ENCODE results near the gene SLC22A6.

Gene SLC22A6, protein sequence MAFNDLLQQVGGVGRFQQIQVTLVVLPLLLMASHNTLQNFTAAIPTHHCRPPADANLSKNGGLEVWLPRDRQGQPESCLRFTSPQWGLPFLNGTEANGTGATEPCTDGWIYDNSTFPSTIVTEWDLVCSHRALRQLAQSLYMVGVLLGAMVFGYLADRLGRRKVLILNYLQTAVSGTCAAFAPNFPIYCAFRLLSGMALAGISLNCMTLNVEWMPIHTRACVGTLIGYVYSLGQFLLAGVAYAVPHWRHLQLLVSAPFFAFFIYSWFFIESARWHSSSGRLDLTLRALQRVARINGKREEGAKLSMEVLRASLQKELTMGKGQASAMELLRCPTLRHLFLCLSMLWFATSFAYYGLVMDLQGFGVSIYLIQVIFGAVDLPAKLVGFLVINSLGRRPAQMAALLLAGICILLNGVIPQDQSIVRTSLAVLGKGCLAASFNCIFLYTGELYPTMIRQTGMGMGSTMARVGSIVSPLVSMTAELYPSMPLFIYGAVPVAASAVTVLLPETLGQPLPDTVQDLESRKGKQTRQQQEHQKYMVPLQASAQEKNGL

DNA sequence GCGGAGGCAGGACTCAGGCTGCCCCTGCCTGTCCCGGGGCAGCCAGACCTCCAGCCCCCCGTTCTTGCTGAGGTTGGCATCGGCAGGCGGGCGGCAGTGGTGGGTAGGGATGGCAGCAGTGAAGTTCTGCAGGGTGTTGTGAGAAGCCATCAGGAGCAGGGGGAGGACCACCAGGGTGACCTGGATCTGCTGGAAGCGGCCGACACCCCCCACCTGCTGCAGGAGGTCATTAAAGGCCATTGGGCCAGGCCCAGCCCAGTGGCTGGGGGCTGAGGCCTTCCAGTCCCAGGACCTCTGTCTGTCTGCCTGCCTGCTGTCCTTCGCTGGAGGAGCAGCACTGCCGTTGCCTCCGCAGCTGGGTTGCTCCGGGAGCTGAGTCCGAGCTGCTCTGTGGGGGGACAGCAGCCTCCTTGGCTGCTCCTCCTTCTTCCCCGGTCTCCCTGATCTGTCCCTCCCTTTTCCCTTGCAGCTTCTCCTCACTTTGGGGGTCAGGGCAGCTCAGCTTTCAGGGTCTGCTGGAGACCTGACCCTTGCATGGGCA is at the start of gene SLC22A6:
TSS of gene SLC22A6 (minus strand) at position 517 of the 541 bp plus-strand sequence. CDS start at position 240, 277 bp downstream.
- no peak for DNase-seq (ENCODE audit: low read depth)

DNA sequence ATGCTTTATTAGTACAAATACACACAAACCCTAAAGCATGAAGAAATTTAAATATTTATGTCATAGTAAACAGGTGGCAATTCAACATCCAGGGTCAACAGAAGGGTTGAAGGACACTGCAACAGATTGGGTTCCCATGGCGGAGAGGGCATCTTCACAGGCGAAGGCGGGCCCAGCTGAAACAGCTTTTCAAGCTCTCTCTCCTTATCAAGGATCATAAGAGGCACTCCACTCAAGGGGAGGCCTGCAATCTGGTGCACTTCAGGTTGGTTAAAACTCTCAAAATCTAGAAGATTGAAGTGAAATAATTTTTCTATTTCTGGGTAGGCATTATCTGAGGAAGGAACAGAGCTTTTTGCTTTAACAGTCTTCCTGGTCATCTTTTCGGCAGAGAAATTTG is 47.7 kb upstream of the SLC22A6 start:
- DNase-seq (ENCODE audit: low read depth), result no peak

DNA sequence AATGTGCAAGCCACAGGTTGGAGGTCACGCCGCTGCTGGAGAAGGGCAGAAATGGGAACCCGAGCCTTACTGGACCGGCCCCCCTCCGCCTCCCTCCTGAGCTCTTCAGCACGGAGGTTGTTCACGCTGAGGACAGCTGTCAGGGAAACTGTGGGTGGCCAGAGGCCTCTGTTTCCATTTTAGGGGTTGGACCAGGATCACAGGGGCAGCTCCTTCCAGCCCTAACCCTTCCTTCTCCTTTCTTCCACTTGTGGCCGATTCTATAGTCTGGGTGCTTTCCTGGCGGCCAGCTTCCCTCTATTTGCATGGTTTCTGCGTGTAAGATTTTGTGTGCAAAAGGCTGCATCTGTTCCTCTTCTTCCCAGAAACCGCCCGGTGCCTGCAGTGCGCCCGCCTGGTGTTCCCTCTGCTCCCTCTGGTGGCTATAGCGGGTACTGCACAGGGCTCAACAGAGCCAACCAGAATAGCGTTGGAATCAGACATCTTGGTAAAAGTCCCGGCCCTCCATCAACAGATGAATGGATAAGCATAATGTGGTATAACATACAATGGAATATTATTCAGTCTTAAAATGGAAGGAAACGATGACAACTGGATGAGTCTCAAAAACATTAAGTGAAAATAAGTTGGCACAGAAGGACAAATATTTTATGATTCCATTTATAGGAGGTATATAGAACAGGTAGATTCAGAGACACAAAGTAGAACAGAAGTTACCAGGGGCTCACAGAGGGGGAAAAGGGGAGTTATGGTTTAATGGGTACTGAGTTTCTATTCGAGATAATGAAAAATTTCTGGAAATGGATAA is 39.3 kb upstream of the SLC22A6 start:
- peak; percentile 80 for DNase-seq (ENCODE audit: low read depth)

DNA sequence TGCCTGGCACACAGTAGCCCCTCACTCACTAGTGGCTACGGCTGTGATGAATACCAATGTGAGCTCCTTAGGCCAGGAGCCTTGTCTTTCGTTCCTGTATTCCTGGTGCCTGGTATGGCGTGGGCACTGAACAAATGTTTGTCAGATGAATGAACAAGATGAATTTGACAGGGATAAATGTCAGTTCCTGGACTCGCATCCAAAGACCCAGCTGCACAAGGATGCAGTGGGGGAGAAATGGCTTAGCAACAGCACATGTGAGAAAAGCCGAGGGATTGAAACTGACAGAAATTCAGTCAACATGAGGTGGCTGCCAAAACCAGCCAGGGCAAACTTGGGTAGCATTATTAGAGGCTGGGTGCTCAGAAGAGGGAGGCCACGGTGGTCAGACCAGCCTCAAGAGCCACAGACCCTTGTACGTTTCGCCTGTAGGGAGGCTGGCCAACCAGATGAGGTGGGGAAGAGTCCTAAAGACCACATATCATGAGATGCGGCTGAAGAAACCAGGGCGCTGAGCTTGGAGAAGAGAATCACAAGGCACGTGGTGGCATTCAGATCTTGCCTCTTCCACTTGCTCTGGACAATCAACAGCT is 38.6 kb upstream of the SLC22A6 start:
- no peak for DNase-seq (ENCODE audit: low read depth)

DNA sequence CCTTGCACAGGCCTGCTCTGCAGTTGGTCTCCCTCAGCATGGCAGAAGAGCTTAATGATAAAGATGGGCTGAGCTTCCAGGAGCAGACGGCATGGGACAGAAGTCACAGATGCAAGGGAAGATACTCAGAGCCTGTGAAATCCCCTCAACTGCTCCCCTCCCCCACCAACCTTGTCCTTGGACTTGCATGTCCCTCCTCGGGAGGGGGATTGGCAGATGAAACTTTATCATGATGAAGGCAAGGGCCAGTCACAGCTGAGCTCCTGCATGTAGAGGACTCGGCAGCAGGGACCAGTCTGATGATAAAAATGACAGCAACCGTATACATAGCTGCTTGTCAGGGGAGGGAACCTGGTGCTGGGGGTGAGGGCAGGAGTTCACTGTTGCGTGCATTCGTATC is 37.7 kb upstream of the SLC22A6 start:
- no peak for DNase-seq (ENCODE audit: low read depth)

DNA sequence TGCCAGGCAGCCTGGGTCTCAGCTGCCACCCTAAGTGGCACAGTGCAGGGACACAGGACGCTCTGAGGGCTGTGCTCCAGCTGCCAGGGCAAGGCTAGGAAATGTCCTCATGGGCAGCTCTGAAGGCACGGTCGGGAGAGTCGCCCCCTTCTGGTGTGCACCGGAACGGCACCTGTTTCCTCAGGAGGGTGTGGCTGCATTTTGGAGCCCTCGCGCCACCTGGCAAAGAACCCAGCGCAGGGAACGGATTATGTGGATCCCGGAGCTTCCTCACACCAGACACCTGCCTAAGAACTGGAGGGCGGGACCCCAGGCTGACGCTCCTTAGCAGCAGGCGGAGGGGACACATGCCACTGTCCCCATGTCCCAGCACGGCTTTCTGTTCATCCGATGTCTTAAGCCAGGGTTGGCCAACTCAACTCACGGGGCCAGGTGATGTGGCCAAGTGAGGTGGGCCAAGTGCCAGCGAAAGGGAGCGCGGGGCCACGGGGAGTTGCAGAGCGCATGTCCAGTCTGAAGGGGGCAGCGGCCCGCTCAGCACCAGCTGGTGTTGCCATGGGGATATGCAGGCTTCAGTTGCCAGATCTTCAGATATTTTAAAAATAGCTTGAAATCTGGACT is 36.0 kb upstream of the SLC22A6 start:
- DNase-seq (ENCODE audit: low read depth), result no peak

DNA sequence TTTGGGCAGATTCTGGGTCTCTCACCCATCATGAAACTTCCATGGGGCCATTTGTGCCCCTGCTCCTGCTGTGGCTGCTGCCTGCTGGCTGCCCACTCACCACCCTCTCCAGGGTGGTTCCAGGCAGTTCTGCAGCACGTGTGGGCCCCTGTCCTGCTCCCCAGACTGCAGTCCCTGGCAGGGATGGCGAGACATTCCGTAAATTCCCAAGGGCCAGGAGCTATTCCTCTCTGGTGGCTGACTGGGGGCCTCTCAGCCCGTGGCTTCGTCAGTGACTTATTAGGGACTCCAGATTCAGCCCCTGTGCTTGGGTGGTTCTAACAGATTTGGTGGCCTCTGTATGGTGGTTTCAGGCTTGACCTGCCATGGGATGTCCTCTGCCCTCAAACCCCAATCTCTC is 34.7 kb upstream of the SLC22A6 start:
- no peak for DNase-seq (ENCODE audit: low read depth)

DNA sequence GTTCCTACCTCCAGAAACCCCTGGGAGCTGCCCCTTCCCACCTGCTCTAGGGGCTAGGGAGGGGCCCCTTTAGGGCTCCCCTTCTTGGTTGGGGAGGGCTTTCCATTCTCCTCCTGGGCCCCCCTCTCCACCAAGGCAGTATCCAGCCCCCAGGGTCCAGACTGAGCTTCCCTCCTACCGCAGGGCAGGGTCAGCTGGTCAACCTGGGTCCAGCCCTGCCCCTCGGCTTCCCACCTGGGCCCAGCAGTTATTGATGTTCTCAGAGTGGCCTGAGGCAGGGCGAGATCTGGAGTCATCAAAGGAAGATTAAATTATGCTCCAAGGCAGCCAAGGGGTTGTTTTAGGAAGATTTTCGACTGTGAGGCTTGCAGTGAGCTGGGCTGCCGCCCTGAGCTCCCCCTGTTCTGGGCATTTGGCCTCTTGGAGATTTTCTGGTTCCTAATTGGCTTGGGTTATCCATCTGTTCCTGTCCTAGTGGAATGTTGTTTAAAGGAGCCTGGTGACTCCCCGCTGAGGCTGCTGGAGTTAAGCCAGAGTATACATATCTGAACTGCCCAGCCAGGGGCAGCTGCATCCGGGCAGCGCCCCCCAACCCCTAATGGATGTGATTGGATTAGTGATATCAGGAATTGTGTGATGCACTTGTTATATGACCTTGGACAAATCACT is 32.7 kb upstream of the SLC22A6 start:
- DNase-seq (ENCODE audit: low read depth), result no peak

DNA sequence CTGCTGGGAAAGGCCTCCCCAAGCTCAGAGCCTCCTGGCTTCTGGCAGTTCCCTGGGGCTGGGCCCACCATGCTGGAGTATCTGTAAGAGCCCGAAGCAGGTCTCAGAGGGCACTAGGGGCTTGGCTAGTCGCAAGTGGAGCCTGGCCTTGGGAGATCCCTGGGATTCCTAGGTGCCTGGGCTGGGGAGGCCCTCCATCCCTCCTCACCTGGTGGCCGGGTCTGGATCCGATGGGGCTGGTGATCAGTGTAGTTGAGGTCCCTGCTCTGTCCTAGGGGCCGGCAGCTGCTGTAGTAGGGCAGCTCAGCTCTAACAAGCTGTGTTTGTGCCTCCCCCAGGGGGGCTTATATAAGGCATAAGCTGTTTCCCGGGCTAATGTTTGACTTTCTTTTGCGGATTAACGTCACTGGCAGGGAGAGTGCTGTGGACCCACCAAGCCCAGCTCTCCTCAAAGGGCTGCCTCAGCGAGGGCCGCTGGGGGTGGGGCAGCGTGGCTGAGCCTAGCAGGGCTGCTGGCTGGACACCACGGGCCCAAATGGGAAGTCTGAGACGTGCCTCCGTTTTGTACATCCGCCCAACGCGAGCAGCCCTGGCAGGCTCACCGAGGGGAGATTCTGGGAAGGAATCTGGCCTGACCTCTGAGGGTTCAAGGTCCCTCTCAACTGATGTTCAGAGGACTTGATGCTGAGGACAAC is 30.9 kb upstream of the SLC22A6 start, which contains the start of gene SLC22A8:
TSS of gene SLC22A8 (minus strand) at position 321 of the 695 bp plus-strand sequence. CDS start 883 bp downstream, outside the sequence.
- no peak for DNase-seq (ENCODE audit: low read depth)

DNA sequence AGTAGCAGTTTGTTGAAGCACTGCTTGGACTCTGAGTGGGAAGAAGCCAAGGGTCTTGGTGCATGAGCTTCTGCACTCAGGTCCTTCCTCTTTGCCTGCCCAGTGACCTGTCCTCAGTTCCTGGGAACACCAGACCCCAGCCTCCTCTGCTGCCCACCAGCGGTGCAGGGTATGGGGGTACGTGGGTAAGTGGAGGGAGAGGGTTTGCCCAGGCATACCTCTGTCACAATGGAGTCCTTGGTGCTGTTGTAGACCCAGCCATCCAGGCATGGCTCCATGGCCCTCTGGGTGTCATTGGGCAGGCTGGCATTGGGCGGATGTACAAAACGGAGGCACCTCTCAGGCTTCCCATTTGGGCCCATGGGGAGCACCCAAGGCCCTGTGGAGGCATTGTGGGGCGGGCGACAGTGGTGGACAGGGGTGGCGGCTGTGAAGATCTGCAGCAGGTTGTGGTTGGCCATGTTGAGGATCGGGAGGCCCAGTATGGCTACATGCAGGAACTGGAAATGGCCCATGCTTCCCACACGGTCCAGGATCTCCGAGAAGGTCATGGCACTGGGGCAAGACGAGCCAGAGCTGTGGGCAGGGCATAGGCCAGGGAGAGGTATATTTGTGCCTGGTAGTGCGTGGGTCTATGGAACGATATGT is 29.8 kb upstream of the SLC22A6 start:
- no peak for DNase-seq (ENCODE audit: low read depth)

DNA sequence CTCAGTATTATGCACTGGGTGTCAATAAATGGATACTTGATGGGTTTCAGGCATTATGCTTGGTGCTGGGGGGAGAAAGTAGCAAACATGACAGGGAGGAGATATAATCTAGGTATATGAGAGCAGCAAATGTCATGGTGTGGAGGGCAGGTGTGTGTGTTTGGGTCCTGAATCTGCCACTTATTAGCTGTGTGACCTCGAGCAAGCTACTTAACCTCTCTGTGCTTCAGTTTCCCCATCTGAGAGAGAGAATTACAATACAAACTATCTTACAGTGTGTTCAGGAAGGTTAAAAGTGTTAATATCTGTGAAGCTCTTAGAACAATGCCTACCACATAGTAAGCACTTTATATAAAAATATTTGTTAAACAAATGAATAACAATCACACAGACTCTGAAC is 28.1 kb upstream of the SLC22A6 start:
- DNase-seq (ENCODE audit: low read depth), result no peak

DNA sequence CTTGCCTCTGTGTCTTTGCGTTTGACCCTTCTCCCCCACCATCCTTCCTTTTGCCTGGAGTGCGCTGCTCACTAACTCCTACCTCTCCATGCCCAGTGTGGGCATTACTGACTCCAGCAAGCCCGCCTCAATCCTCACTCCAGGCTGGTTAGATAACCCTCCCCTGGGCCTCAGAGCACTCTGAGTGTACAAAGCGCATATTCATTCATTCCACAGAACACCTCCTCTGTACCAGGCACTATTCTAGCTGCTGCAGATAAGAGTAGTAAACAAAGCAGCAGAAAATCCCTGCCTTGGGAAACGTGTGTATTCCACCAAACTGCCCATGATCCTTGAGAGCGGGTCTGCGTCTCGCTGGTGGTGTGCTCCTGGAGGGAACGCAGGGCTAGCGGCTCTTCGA is 27.7 kb upstream of the SLC22A6 start:
- no peak for DNase-seq (ENCODE audit: low read depth)

DNA sequence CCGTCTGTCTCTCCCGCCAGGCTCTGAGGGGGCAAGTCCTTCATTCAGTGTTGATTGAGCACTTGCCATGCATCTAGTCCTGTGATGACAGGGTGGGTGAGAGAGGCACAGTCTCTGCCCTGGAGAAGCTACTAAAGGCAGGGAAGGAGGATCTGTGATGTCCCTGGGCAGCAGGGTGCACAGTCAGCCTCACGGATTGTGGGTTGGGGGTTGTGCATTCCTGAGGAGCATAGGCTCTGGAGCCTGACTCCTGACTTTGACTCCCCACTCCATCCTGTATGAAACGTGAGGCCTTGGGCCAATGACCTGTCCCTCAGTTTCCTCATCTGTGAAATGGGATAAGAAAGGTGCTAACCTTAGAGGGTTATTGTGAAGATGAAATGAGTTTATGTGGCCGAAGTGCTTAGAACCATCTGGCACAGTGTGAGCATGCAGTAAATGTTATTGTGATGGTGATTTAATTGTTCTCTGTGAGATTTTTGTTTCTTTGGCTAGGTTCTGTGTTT is 26.2 kb upstream of the SLC22A6 start:
- no peak for DNase-seq (ENCODE audit: low read depth)

DNA sequence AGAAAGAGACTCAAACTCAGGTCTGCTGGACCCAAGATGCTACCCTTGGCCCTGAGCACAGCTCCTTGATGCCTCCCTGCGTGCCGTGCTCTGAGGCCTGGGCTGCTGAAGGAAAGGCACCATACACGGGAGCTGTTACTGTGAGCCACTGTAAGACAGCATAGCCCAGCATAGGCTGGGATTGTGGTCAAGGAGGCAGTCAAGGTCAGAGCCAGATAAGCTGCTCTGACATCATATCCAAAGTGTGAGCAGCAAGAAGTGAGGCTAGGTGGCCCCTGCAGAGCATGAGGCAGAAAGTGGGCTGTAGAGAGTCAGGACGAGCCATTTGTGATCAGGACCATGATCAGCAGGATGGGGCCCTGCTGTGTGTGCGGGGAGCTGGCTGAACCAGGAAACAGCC is 23.2 kb upstream of the SLC22A6 start:
- no peak for DNase-seq (ENCODE audit: low read depth)

DNA sequence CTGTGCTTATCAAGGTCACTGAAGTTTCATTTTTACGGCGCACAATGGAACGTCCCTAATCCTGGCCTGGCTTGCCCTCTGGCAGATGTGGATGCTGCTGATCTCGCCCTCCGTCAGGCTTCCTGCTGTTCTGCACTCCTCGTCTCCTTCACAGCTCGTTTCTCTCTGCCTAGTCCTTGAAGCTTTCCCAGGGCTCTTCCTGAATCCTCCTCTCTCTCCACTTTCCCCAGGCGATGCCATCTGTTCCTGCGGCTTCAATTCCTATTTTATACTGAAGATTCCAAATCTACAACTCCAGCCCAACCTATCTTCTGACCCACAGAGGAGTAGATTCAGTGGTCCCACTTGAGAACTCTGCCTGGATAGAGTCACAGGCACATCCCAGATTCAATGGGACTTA is 16.7 kb upstream of the SLC22A6 start:
- no peak for DNase-seq (ENCODE audit: low read depth)

DNA sequence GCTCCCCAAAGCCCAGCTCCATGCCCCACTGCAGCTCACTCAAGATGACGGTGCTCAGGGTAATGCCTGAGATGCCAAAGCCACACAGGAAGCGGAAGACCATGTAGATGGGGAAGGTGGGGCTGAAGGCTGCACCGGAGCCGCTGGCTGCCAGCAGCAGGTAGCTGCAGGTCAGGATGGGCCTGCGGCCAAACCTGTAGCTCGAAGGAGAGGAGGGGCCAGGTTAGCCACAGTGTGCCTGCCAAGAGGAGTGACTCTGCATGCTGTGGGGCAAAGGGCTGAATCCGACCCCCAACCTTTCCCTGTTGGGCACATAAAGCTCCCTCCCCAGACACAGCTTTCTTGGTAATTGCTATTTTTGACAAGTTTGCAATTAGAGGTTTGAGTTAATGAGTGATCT is 14.9 kb upstream of the SLC22A6 start:
- DNase-seq (ENCODE audit: low read depth), result no peak

DNA sequence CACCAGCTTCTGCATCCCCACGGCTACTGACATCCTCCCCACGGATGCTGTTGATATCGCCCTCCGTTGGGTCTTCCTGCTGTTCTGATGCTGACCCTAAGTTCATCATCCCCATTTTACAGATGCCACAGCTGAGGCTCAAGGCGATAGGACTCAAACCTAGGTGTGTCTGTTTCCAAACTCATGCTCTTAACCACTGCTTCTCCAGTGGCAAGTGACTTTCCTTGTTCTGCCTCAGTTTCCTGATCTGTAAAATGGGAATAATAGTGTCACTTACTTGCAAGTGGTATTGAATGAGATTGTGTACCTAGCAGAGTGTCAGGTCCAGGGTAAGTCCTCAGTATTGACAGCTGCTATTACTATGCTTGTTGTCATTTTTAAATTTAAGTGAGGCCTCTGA is 14.4 kb upstream of the SLC22A6 start:
- DNase-seq (ENCODE audit: low read depth), result no peak

DNA sequence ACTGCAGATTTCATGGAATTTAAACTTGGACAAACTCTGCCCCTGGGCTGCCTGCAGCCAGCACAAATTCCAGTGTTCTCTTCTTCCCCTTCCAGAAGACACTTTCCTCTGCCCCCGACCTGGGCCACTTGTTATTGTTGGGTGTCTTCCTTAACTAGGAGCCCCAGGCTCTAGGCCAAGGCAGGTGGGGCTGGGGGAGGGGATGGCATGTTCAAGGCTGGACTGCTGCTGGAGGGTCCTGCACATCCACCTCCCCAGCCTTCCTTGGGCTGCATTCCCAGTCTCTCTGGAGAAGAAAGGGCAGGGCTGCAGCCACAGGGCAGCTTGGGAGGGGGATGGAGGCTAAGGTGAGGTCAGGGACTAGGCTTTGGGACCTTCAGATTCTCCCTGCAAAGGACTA is 11.5 kb upstream of the SLC22A6 start:
- no peak for DNase-seq (ENCODE audit: low read depth)

DNA sequence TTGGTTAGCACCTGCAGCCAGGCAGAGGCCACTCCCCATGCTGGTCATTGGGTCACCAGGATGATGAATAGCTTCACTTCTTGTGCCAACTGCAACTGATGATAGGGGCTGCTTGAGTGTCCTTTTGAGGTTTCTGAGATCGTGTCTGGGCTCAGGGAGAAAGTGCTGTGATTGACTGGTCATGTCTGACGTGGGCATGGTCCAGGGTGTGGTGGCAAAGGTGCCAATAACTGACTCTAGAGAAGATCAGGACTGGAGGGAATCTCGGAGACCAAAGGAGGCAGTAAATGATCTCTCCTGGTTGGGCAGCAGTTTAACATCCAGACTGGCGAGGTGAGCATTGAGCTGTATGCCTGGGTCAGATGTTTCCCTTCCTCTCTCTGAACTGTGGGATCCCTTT is 10.0 kb upstream of the SLC22A6 start:
- DNase-seq (ENCODE audit: low read depth), result no peak

DNA sequence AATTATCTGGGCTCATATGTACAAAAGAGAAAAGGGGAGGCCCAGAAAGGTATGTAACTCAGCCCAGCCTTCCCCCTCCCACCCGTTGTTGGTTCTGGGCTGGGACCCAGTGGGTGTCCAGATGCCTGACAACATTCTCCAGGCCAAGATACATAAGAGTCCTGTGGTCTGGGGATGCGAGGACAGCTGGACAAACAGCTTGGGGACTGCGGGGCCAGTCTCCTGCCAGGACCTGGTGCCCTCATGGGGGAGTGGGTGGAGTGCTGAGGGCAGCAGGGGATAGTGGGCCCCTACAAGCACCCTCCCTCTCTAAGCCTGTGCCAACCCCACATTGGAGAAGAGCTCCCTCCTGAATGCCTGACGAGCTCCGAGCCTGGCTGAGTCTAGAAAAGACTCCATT is 3.5 kb upstream of the SLC22A6 start:
- no peak for DNase-seq (ENCODE audit: low read depth)
